Stimulated activated CD8-positive, alpha-beta memory T cell treated with anti-CD3 and anti-CD28 coated beads, Interleukin-4, amount 100 ng/mL, for 24 hours (primary cell): ENCODE measurements around the gene C2CD2L.
"Not testable (repeated sequence)": the region's sequence is repeated elsewhere in the genome, so short reads cannot be mapped to it uniquely, and the experiment has no call there.

Source experiments
- DNase-seq: peaks from one replicate; pipeline ENCODE4 v3.0.0-alpha.2; 2020; ENCODE audit warnings: low read depth

C2CD2L gene

GRCh38 chr11:119115484-119116234 is 8.5 kb downstream of the C2CD2L start:
- DNase-seq, result no peak

GRCh38 chr11:119116235-119116594 is 9.1 kb downstream of the C2CD2L start:
- DNase-seq, result no peak

- DNase-seq, result no peak
These were observed 9.5 kb downstream of the C2CD2L start for GRCh38 chr11:119116601-119117000.

- DNase-seq, result no peak
These were observed 10.0 kb downstream of the C2CD2L start for GRCh38 chr11:119117004-119117706.

- no peak for DNase-seq
These were observed 11.1 kb downstream of the C2CD2L start for GRCh38 chr11:119118227-119118626.

GRCh38 chr11:119118946-119119345 is 11.8 kb downstream of the C2CD2L start:
- DNase-seq, result no peak

- no peak for DNase-seq
These were observed 13.5 kb downstream of the C2CD2L start for GRCh38 chr11:119120639-119121007.

- peak; percentile 100 for DNase-seq
These were observed 14.1 kb downstream of the C2CD2L start, which contains the start of gene HINFP for GRCh38 chr11:119121008-119121810. HINFP (plus strand) TSS chr11:119121580; CDS start chr11:119126945, 5,365 bp downstream.

GRCh38 chr11:119121811-119122124 is 14.6 kb downstream of the C2CD2L start:
- no peak for DNase-seq

- no peak for DNase-seq
These were observed 18.7 kb downstream of the C2CD2L start for GRCh38 chr11:119125821-119126220.

GRCh38 chr11:119126675-119127268 is 19.6 kb downstream of the C2CD2L start:
- no peak for DNase-seq

- DNase-seq, result no peak
These were observed 23.5 kb downstream of the C2CD2L start for GRCh38 chr11:119130662-119131061.

GRCh38 chr11:119134389-119134978 is 27.3 kb downstream of the C2CD2L start:
- DNase-seq, result no peak

- DNase-seq, result not testable (repeated sequence)
These were observed 32.1 kb downstream of the C2CD2L start for GRCh38 chr11:119139276-119139675.

GRCh38 chr11:119144825-119145486 is 37.8 kb downstream of the C2CD2L start:
- no peak for DNase-seq

GRCh38 chr11:119145551-119145950 is 38.4 kb downstream of the C2CD2L start:
- DNase-seq, result no peak

- no peak for DNase-seq
These were observed 40.6 kb downstream of the C2CD2L start for GRCh38 chr11:119147604-119148333.

- DNase-seq, result no peak
These were observed 41.5 kb downstream of the C2CD2L start for GRCh38 chr11:119148720-119149017.

GRCh38 chr11:119149018-119149785 is 42.1 kb downstream of the C2CD2L start, which contains the start of gene ABCG4:
ABCG4 (plus strand) TSS chr11:119149052; CDS start chr11:119149966, 914 bp downstream.
- no peak for DNase-seq

- no peak for DNase-seq
These were observed 42.7 kb downstream of the C2CD2L start for GRCh38 chr11:119149786-119150275.
